Mesodermal cell (in vitro differentiated cells): ENCODE data around the gene DPP6.
"Not testable (repeated sequence)": the region's sequence is repeated elsewhere in the genome, so short reads cannot be mapped to it uniquely, and the experiment has no call there.

Experiments used
- H3K27ac ChIP-seq: 2 replicates; pipeline ENCODE4 v1.7.0; 2013; ENCODE audit warnings: mild to moderate bottlenecking, low read depth, low read length, moderate library complexity; ENCODE audit not compliant: severe bottlenecking
- H3K36me3 ChIP-seq: 2 replicates; pipeline ENCODE4 v1.7.1; 2013; ENCODE audit warnings: mild to moderate bottlenecking, low read length, moderate library complexity; ENCODE audit not compliant: control insufficient read depth, insufficient read depth
- H3K4me1 ChIP-seq: one replicate; pipeline ENCODE4 v1.7.1; 2013; ENCODE audit warnings: mild to moderate bottlenecking, low read length; ENCODE audit not compliant: insufficient read depth, control insufficient read depth, poor library complexity, severe bottlenecking
- H3K4me3 ChIP-seq: 2 replicates; pipeline ENCODE4 v1.7.0; 2013; ENCODE audit warnings: low read length, control low read depth, mild to moderate bottlenecking; ENCODE audit not compliant: insufficient read depth, poor library complexity, severe bottlenecking; ENCODE audit errors: extremely low read depth
- H3K9me3 ChIP-seq: 2 replicates; pipeline ENCODE4 v1.7.1; 2013; ENCODE audit warnings: mild to moderate bottlenecking, low read length, moderate library complexity; ENCODE audit not compliant: control insufficient read depth
- WGBS, 2 experiments: methylation state at CpG; one replicate each; pipeline ENCODE4 v1.1.5; 2013; ENCODE audit warnings: missing lambda C conversion rate in 2 of 2; ENCODE audit not compliant: insufficient coverage in 2 of 2; 5-methylcytosine and 5-hydroxymethylcytosine counted together

Gene DPP6

DNA sequence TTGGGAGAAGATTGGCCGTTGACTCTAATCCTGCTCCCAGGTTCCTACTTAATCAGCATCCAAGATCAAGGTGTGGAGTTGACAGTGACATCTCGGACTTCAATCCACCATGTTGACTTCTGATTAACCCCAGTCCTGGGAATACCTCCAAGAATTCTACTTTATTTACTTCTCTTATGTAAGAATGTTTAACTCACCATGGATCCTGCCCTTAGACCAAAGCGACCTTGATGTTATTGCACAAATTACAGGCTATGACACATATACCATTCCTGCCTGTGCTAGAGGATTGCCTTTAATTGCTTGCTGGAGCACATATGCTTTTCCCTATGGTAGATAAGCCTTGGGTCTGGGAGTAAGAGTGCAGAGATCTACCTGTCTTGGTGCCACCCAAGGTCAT, 28.1 kb downstream of the DPP6 start:
- not testable (repeated sequence) for H3K9me3 ChIP-seq, H3K36me3 ChIP-seq, H3K4me3 ChIP-seq, H3K27ac ChIP-seq, H3K4me1 ChIP-seq
- WGBS, 2 experiments, result no CpG with 5 or more reads among the region's 3 CpGs

DNA sequence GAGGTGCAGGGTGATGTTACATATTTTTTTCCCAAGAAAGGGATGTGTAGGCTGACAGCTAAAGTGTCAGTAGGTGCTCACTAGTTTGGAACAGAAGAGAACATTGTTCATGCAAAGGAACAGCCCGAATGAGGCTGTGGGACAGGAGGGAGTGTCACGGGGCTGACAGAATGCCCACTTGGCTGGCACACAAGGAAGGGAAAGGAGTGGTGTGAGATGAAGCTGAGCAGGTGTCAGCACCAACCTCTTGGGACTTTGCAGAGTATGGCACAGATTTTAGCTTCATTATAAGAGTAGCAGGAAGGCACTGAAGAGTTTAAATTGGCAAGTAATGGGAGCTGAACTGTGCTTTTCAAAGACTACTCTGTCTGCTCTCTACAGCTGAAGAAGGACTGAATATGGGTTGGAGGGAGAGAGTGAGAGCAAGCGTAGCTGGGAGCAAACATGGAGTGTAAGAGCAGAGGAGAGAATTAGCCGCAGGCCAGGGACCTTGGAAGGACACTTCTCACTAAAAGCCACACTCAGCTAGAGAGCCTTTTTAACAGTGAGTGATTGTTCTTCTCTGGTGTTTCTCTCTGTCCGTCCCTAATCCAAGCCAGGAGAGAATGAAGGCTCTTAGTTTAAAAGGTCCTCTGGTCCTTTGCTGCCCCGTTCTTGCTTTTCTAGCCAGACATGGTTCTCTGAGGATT, 35.0 kb downstream of the DPP6 start:
- H3K4me1 ChIP-seq, H3K27ac ChIP-seq, H3K36me3 ChIP-seq, H3K9me3 ChIP-seq, H3K4me3 ChIP-seq: not testable (repeated sequence)
- WGBS, 2 experiments, result 100% methylated on average over 1 of the region's 6 CpGs; no CpG with 5 or more reads in 1 of the 2 experiments

DNA sequence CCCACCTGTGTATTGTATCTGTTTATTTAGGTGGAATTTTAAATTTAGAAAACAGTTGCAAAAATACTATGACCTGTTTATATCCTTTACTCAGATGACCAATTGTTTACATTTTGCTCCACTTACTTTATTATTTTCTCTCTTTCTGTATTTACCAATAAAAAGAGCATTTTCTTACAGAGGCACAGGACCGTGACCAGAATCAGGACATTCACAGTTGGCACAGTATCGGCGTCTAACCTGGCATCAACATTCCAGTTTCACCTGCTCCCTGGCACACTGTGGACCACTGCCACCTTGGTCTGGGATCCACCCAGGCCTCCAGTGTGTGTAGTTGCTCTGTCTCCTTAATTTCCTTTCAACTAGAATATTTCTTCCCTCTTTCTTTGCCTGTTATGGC, 39.9 kb downstream of the DPP6 start:
- H3K4me1 ChIP-seq, H3K27ac ChIP-seq, H3K36me3 ChIP-seq, H3K9me3 ChIP-seq, H3K4me3 ChIP-seq: not testable (repeated sequence)
- WGBS, 2 experiments, result 88% methylated on average over 1 of the region's 3 CpGs; no CpG with 5 or more reads in 1 of the 2 experiments

DNA sequence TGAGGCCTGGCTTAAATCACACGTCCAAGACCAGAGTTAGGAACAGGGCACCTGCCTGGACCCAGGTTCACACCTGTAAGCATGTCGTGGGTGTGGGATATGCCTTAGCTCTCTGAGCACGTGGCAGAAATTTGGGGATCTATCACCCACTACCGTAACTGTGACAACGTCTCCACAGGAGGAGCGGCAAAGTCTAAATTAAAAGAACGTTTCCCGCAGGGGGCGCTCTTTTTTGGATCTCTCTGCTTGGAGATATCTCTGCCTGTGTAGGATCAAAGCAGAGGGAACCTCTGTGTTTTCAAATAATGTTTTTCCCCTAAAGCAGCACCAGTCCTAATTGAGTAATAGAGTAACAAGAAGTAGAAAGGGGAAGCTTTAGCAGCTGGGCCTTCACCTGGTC, 43.0 kb downstream of the DPP6 start:
- H3K36me3 ChIP-seq, H3K4me3 ChIP-seq, H3K4me1 ChIP-seq, H3K9me3 ChIP-seq, H3K27ac ChIP-seq: not testable (repeated sequence)
- 71% methylated on average over 4 of the region's 9 CpGs; no CpG with 5 or more reads in 1 of the 2 experiments for WGBS, 2 experiments

DNA sequence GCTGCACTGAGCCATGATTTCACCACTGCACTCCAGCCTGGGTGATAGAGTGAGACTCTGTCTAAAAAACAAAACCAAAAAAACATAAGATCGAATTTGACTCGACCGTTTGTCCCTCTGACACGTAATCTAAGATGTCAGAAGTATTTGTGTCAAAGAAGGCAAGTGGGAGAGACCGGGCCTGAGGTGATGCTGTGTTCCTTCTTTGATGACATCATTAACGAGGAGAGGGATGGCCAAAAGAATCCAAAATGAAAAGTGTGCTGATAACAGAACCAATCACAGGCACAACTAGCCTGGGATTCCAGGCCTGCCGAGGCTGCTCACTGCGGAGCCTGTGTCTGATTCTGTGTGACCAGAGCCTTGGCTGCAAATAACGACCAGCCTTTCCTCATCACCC, 52.9 kb downstream of the DPP6 start:
- not testable (repeated sequence) for H3K4me1 ChIP-seq, H3K36me3 ChIP-seq, H3K9me3 ChIP-seq, H3K27ac ChIP-seq, H3K4me3 ChIP-seq
- WGBS, 2 experiments, result 89 to 90% methylated on average over 6 to 8 of the region's 9 CpGs

DNA sequence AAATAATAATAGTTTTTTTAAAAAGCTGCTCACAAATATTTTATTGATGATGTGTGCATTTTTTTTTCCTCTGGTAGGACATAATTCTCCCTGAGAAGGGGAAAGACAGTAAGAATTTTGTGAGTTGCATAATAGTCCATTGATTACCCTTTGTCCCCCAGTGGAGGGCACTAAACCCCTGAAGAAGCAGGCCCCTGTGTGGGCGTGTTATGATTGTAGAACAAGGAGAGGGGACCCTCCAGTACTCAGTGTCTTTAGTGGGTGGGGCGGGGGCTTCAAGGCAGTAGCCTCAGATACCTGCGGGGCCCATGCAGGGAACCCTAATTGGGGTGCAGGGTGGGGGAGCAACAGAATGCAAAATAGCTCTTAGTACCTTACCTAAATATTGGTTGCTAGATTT, 57.4 kb downstream of the DPP6 start:
- WGBS, 2 experiments, result no CpG with 5 or more reads among the region's 3 CpGs
- H3K9me3 ChIP-seq, H3K4me1 ChIP-seq, H3K36me3 ChIP-seq, H3K27ac ChIP-seq, H3K4me3 ChIP-seq: not testable (repeated sequence)

DNA sequence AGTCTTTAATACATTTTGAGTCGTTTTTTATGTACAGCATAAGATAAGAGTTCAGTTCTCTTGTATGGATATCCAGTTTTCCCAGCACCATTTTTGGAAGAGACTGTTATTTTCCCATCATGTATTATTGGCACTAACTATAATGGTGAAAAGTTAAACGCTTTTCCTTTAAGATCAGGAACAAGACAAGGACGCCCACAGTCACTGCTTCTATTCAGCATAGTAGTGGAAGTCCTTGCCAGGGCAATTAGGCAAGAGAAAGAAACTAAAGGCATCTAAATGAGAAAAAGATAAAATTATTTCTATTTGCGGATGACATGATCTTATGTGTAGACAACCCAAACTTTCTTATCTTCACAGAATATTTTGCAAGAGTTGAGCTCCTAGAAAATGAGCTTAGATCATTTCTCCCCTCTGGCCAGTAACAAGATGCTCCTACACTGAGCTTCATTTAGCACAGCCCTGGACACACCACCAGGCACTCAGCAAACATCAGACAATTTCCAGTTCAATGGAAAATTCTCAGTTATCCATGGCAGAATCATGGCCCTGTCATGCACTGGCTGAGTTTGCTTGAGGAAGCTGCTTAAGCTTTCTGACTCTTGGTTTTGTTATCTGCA, 61.6 kb downstream of the DPP6 start:
- not testable (repeated sequence) for H3K4me3 ChIP-seq, H3K9me3 ChIP-seq, H3K36me3 ChIP-seq, H3K27ac ChIP-seq, H3K4me1 ChIP-seq
- WGBS, 2 experiments, result 67% methylated on average over 1 of the region's 4 CpGs; no CpG with 5 or more reads in 1 of the 2 experiments

DNA sequence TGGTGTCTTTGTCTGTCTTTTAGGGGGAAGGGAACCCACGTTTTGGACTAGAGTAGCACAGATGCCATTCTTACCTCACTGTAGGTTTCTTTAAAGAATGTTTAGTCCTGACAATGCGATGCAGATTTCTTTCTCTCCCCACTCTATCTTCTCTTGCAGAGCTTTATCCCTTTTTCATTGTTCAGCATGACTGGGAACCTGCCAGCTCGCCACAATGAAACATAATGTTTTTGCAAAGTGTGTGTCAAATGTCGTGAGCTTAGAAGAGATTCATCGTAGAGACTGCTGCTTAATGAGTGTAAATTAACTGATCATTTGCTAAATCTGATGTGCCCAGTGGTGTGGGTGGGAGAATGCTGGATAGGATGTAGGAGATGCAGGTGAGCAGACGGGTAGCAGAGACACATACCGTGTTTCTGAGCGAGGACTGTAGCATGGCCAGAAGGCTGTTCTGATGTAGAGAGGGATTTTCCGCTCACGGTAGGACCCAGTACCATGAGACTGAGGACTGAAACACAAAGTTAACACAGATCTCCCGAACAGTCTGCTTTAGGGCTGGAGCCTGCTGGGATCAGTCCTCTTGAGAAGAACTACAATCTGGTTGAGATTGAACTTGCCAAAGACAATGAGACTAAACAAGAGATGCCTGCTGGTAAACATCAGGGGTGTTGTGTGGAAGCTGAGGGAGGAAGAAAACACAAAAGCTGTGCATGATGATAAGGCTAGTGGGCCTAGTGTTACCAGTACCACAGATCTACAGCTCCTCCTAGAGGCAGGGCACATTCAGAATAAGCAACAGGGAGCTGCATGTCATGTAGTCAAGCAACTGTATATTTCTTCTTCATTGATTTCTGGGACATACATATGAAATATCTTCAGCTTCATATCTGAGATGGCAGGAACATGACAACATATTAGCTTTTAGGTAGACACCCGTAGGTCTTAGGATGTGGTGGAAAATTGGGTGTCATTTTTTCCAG, 65.5 kb downstream of the DPP6 start:
- H3K27ac ChIP-seq, H3K9me3 ChIP-seq, H3K4me1 ChIP-seq, H3K4me3 ChIP-seq, H3K36me3 ChIP-seq: not testable (repeated sequence)
- 79 to 82% methylated on average over 6 to 9 of the region's 12 CpGs for WGBS, 2 experiments

DNA sequence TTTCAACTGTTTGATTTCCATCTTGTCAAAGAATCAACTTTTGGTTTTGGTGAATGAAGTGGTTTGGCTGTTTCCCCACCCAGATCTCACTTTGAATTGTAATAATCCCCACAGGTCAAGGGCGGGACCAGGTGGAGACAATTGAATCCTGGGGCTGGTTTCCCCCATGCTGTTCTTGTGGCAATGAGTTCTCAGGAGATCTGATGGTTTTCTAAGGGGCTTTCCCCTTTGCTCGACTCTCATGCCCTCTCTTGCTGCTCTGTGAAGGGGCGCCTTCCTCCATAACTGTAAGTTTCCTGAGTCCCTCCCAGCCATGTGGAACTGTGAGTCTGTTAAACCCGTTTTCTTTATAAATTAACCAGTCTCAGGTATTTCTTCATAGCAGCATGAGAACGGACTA, 68.6 kb downstream of the DPP6 start:
- H3K9me3 ChIP-seq, result not testable (repeated sequence)
- 74 to 94% methylated on average over 3 to 4 of the region's 5 CpGs for WGBS, 2 experiments

DNA sequence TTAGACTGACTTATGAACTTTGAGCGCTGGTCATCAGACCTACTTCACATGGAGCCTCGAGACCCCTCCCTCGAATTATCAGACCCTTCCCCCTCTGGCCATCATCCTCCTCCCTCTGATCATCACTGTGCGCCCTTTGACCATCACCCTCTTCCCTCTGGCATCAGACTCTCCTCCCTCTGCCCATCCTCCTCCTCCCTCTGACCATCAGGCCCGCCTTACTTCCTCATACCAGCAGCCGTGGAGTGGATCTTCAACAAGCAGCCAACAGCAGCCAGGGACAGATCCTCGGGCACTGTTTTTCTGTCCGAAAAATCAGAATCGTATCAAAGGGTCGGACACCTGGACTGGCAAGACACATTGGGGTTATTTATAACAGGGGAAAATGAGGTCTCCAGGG, 70.5 kb downstream of the DPP6 start:
- H3K27ac ChIP-seq, H3K9me3 ChIP-seq: not testable (repeated sequence)
- 83% methylated on average over 1 of the region's 10 CpGs; no CpG with 5 or more reads in 1 of the 2 experiments for WGBS, 2 experiments

More for the DNA sequence above, 68.6 kb downstream of the DPP6 start:
- H3K4me3 ChIP-seq, H3K27ac ChIP-seq, H3K4me1 ChIP-seq, H3K36me3 ChIP-seq: not testable (repeated sequence)

More for the DNA sequence above, 70.5 kb downstream of the DPP6 start:
- H3K36me3 ChIP-seq, H3K4me3 ChIP-seq, H3K4me1 ChIP-seq: not testable (repeated sequence)
